Measurements from ENCODE around the gene NOL3. TPM values are rescaled to one million over a fixed set of nuclear protein-coding genes. Genes with fewer than 3 reads are reported as not detected.

The NOL3 gene
- total and polyA plus RNA-seq, 2 of the 13 experiments (the other 11 are each of a cell fraction or from before 2014, with no cell fraction given), result 5.7 to 20.5 TPM

GRCh38 chr16:67150833-67151396 is 19.4 kb upstream of the NOL3 start, which contains the start of gene B3GNT9 (continued):
- TF ChIP-seq CAMTA2 (CRISPR knock-in tag; IDR thresholded peaks at IDR 0.05; ENCODE audit: borderline replicate concordance) (peak; percentile 56; the same call in 1 of the 2 replicates), BRD4 (CRISPR knock-in tag; IDR thresholded peaks at IDR 0.05) (no peak), JARID2 (CRISPR knock-in tag; IDR thresholded peaks at IDR 0.05; ENCODE audit: insufficient replicate concordance) (no peak), TMF1 (CRISPR knock-in tag; IDR thresholded peaks at IDR 0.05; ENCODE audit: low read depth) (no peak), CCDC6 (CRISPR knock-in tag; IDR thresholded peaks at IDR 0.05) (no peak), KDM2A (CRISPR knock-in tag; IDR thresholded peaks at IDR 0.05; ENCODE audit: borderline replicate concordance, low read depth) (peak; percentile 99), GLI4 (CRISPR knock-in tag; IDR thresholded peaks at IDR 0.05; ENCODE audit: borderline replicate concordance) (peak; percentile 79; the same call in 1 of the 2 replicates), THRA (CRISPR knock-in tag; IDR thresholded peaks at IDR 0.05; ENCODE audit: borderline replicate concordance) (no peak), ZNF350 (CRISPR knock-in tag; IDR thresholded peaks at IDR 0.05; ENCODE audit: borderline replicate concordance, low read depth) (peak; percentile 63; the same call in 1 of the 2 replicates), ZNF589 (CRISPR knock-in tag; conservative IDR thresholded peaks at IDR 0.05) (no peak), GMEB1 (CRISPR knock-in tag; IDR thresholded peaks at IDR 0.05; ENCODE audit: borderline replicate concordance) (peak; percentile 56; the same call in 1 of the 2 replicates), ZNF232 (CRISPR knock-in tag; IDR thresholded peaks at IDR 0.05; ENCODE audit: borderline replicate concordance) (peak; percentile 82; the same call in 1 of the 2 replicates), NFE2 (CRISPR knock-in tag; IDR thresholded peaks at IDR 0.05) (no peak), USF2 (IDR thresholded peaks at IDR 0.05; ENCODE audit: low read depth, low read length) (peak; percentile 77; the same call in 1 of the 2 replicates), USF2 (CRISPR knock-in tag; IDR thresholded peaks at IDR 0.05; ENCODE audit: borderline replicate concordance) (peak; percentile 94; the same call in 1 of the 2 replicates), DBP (CRISPR knock-in tag; IDR thresholded peaks at IDR 0.05; ENCODE audit: not compliant biosample characterization) (no peak), SMC3 (IDR thresholded peaks at IDR 0.05; ENCODE audit: low read length) (no peak), ZNF605 (CRISPR knock-in tag; IDR thresholded peaks at IDR 0.05) (peak; percentile 24; the same call in 1 of the 2 replicates), UBTF (CRISPR knock-in tag; IDR thresholded peaks at IDR 0.05) (peak; percentile 76), ZFP1 (CRISPR knock-in tag; IDR thresholded peaks at IDR 0.05) (no peak), EEA1 (CRISPR knock-in tag; IDR thresholded peaks at IDR 0.05; ENCODE audit: borderline replicate concordance) (peak; percentile 54; the same call in 1 of the 2 replicates)
